ENCODE results near the gene CES3.

GRCh38 chr16:66920924-66921680 is 40.0 kb upstream of the CES3 start:
- TF ChIP-seq POLR2A (IDR thresholded peaks at IDR 0.05) (no peak), POLR2AphosphoS5 (IDR thresholded peaks at IDR 0.05) (no peak)
- TF ChIP-seq, protein P1, sequence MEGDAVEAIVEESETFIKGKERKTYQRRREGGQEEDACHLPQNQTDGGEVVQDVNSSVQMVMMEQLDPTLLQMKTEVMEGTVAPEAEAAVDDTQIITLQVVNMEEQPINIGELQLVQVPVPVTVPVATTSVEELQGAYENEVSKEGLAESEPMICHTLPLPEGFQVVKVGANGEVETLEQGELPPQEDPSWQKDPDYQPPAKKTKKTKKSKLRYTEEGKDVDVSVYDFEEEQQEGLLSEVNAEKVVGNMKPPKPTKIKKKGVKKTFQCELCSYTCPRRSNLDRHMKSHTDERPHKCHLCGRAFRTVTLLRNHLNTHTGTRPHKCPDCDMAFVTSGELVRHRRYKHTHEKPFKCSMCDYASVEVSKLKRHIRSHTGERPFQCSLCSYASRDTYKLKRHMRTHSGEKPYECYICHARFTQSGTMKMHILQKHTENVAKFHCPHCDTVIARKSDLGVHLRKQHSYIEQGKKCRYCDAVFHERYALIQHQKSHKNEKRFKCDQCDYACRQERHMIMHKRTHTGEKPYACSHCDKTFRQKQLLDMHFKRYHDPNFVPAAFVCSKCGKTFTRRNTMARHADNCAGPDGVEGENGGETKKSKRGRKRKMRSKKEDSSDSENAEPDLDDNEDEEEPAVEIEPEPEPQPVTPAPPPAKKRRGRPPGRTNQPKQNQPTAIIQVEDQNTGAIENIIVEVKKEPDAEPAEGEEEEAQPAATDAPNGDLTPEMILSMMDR (IDR thresholded peaks at IDR 0.05), result no peak
